T47D (cell line): Measurements from ENCODE around the gene ZNF554.

Experiments used
- DNase-seq, 2 experiments: peaks; one replicate each; pipeline versions ENCODE4 v3.0.0 to v3.0.0-alpha.2; 2011 to 2012; ENCODE audit warnings: low read depth in 1 of 2, low spot score in 1 of 2
- JUND ChIP-seq: IDR thresholded peaks from 2 replicates; pipeline ENCODE4 v1.6.1; 2012; ENCODE audit warnings: low read depth
- in situ Hi-C: cut with HindIII; loops from 2 replicates; pipeline ENCODE4 v1.10.0; 2016; ENCODE audit warnings: low sequenced_read_pairs, low pct_unique_long_range_greater_than_20kb

The ZNF554 gene

DNA sequence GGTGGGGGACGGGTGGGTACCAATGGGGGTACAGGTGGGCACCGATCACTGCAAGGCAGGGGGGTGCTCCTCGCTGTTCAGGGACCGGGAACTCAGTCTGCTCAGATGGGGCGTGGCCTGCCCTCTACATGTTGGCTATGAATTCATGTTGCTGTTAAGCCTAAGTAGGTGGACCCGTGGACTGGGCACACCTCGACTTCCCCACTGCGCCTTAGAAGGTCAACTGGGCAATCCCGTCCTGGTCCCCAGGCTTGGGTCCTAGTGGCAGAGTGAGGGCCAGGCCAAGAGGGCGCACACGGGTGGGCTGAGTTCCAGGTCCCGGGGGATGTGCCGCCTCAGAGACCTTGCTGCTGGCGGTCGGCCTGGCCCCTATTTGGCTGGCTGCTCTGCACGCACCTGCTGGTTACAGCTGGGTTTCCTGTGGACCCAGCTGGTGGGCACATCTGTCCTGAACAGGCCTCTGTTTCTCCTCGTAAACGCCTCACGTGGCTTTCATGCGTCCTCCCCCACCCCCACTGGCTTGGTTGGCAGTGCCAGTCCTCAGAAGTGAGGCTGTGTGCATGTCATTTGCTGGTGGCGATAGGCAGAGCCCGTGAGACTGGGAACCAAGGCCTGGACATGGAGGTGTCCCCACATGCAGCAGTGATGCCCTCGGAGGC is 13.5 kb upstream of the ZNF554 start:
- in situ Hi-C loops = no loop called here
- DNase-seq = no peak
- no peak for TF ChIP-seq JUND

- in situ Hi-C loops = no loop called here
Observed at GRCh38 chr19:2806736-2807378, 12.8 kb upstream of the ZNF554 start.

GRCh38 chr19:2807379-2808128 is 12.1 kb upstream of the ZNF554 start:
- no peak for TF ChIP-seq JUND
- DNase-seq = no peak

More at GRCh38 chr19:2806736-2807378, 12.8 kb upstream of the ZNF554 start:
- DNase-seq = no peak
- TF ChIP-seq JUND = no peak

GRCh38 chr19:2808129-2808941 is 11.3 kb upstream of the ZNF554 start:
- in situ Hi-C loops = no loop called here
- no peak for DNase-seq
- TF ChIP-seq JUND = no peak

More at GRCh38 chr19:2807379-2808128, 12.1 kb upstream of the ZNF554 start:
- in situ Hi-C loops = no loop called here

DNA sequence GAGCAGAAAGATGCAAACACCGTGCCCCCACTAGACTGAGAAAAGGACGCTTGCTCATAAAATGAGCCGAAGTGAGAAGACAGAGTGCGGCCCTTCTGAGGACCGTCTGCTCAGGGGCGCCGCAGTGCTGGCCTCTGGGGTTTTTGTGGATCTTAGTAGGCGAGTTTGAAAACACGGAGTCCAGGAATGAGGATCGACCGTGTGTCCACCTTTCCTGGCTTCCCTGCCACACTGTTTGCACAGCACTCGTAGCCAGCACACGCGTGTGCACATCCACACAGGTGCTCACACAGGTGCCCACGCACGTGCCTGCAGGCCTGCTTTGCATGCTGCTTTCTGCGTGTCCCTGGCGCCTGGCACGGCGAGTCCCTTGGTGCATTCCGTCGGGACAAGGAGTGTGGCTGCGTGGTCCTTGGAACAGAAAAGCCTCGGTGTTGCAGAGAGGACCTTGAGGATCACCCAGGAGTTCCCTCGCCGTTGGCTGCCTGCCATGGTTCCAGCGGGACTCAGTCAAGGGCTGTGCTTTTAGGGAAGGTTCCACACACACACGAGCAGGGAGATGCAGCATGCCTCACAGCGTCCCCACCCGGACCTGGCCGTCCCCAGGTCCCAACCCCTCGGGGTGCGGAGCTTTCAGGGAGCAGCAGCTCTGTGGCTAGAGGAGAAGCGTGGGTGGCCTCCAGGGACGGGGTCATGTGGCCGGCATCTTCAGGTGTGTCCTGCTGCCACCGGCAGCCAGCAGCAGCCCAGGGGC is 10.1 kb upstream of the ZNF554 start:
- DNase-seq = no peak
- no peak for TF ChIP-seq JUND
- in situ Hi-C loops = no loop called here

DNA sequence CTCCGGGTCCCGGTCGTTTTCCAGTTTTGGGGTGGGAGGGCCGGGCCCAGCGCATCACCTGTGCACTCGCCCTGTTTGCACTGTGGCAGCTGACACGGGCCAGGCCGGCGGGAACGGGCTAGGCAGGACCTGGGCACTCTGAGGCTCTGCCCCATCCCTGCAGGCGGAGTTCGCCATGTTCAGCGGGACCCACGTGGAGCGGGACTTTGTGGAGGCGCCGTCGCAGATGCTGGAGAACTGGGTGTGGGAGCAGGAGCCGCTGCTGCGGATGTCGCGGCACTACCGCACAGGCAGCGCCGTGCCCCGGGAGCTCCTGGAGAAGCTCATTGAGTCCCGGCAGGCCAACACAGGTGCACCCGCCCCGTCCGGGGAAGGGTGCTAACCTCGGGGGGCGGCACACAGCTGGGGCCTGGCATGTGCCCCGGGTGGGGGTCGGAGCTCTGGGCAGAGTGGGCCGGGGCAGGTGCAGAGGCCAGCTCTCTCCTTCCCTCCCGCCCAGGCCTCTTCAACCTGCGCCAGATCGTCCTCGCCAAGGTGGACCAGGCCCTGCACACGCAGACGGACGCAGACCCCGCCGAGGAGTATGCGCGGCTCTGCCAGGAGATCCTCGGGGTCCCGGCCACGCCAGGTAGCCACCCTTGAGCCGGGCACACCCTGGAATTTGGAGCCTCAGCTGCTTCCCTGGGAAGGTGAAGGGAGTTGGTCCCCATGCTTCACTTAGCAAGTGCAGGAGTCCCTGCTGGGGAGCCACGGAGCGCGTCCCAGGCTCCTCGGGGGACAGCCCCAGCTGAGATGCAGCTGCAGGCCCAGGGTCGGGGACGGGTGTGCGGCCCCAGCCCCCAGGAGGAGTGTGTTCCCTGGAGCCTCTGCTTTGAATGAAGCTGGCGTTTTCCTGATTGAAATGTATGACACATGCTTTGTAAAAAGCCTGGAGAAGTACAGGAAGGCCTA is 9.3 kb upstream of the ZNF554 start:
- no peak for DNase-seq
- no peak for TF ChIP-seq JUND
- in situ Hi-C loops = no loop called here

- no peak for DNase-seq
- in situ Hi-C loops = no loop called here
- no peak for TF ChIP-seq JUND
Observed at GRCh38 chr19:2811221-2811722, 8.4 kb upstream of the ZNF554 start.

GRCh38 chr19:2811735-2812413 is 7.8 kb upstream of the ZNF554 start:
- TF ChIP-seq JUND = no peak
- DNase-seq = no peak
- in situ Hi-C loops = no loop called here

GRCh38 chr19:2812414-2813234 is 7.0 kb upstream of the ZNF554 start:
- in situ Hi-C loops = no loop called here
- no peak for DNase-seq
- TF ChIP-seq JUND = no peak
